Measurements from ENCODE around the gene EMSY.

DNA sequence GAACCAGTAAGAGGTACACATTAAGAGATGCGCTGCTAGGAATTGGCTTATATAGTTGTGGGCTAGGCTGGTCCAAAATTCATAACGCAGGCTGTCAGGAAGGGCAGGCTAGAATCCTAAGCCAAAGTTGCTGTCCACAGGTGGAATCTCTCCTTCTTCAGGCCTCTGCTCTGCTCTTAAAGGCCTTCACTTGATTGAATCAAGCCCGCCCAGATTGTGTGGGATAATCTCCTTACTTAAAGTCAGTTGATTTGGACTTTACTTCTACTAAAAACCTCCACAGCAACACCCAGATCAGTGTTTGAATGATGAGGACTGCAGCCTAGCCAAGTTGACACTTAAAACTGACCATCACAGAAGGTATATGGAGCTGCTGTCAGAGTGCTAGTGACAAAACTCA, 156.9 kb downstream of the EMSY start:
- no peak for TF ChIP-seq CTCF (IDR thresholded peaks at IDR 0.05; ENCODE audit: insufficient read depth, low read depth, low read length)
- no peak for TF ChIP-seq EZH2 (IDR thresholded peaks at IDR 0.05; ENCODE audit: insufficient read depth, low read length)
